GM18508 (cell line): ENCODE measurements around the gene POLD2.

ENCODE experiments used
- ATAC-seq: cut with Tn5 transposase; IDR thresholded peaks from one replicate; pipeline ENCODE4 v1.9.1; 2021; ENCODE audit warnings: moderate number of reproducible peaks; ENCODE audit not compliant: insufficient read depth, unreplicated experiment

Gene POLD2

DNA sequence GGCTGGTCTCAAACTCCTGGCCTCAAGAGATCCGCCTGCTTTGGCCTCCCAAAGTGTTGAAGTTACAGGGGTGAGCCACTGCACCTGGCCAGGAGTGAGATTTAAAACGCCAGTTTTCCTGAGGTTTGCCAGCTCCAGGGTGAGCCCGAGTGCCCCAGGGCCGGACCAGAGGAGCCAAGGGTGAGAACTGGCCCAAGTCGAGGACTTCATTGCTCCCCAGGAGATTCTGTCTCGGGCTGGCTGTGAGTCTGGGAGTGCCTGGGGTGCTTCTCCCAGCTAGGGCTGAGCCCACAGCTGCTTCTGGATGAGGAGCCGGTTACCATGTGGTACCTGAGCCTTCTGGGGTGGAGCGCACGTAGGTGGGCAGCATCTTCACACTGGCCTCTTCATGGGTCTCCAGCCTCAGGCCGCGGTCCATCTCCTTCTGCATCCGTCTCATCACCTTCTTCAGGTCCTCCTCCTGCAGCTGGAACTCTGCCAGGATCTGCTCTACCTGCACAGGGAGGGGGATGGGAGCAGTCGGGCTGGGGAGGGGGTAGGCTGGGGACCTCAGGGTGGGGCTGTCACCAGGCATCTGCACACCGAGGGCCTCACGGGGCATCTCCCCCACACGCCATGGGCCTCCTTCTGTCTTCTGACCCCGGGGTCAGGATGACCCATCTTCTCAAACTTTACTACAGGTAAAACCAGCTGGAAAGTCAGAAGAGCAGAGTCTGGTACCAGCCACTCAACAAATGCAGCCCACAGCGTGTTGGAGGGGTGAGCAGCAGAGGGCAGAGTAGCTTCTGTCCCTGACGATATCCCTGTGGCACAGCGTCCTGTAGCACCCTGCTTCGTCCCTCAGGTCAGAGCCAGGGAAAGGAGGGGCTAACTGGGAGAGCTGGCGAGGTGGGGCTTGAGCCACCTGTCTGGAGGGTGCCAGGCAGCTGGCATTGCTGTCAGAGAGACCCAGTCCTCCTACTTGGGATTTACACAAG, 29.9 kb upstream of the POLD2 start:
- ATAC-seq: no peak

DNA sequence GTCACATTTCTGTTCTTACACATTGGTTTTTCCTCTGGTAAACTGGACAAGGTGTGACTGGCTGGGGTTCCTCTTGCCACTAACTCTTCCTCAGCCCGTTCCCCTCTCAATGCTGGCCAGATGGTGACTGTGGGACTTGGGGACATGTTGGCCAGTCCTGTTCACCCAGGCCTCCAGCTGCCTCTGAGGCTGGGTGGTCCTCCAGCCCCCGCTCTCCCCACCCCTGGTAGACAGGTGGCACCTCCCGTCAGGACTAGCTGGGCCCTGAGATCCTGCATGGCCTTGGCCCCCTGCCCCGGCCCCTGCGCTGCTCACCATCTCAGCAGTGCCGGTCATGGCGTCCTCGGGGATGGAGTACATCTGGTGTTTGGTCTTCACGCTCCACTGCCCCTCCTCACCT, 28.6 kb upstream of the POLD2 start:
- ATAC-seq: no peak

DNA sequence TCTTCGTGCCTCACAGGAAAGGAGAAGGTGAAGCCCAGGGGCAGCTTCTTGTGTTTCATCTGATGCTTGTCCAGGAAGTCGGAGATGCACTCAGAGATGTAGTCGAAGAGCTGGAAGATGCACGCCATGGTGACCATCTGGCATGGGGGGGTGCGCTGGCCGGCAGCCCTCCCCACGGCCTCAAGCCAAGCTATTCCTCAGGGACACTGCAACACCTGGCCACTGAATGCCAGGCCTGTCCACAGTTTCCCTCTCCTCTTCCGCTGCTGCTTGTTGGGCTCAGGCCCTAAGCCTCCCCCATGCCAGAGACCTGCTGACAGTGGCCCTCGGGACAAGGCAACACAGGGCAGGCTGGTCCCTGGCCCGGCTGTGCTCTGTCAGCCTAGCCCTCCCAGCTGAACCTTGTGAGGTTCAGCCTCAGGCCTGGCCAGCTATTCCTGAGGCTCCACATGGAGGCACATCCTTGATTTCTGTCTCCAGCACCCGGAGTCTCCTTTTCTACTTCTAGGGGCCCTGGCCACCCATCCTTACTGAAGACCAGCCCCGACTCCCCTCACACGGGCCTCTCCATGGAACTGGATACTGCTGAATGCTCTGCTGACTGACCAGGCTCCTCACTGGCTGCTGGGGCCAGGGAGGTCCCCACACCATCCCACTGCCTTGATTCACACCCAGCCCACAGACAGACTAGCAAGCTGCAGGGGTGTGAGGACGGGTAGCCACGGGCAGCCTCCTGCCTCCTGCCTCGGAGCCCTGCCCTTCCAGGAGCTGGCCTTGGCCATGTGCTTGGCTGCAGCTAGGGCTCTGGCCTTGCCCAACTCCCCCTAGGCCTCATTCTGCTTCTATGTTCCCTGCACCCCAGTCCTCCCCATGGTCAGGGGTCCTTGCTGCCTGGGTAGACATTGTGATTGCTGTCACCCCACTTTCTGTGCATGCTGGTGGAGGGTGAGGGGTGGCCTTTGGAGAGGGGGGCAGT, 27.9 kb upstream of the POLD2 start:
- no peak for ATAC-seq

DNA sequence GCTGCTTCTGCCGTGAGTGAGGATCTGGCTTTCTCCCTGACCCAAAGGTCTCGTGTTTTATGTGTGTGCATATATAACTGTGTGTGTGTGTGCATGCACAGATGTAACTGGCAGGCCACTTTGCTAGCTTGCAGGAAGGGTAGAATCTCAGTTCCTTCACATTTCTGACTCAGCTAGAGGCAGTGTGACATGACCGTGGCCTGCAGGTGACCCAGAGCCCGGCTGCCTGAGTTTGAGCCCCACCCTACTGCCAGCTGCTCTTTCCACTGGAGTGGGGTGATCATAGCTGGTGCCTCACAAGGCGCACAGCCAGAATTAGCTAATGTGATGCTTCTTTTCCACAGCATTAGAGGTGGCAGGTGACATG, 27.1 kb upstream of the POLD2 start:
- ATAC-seq: no peak

DNA sequence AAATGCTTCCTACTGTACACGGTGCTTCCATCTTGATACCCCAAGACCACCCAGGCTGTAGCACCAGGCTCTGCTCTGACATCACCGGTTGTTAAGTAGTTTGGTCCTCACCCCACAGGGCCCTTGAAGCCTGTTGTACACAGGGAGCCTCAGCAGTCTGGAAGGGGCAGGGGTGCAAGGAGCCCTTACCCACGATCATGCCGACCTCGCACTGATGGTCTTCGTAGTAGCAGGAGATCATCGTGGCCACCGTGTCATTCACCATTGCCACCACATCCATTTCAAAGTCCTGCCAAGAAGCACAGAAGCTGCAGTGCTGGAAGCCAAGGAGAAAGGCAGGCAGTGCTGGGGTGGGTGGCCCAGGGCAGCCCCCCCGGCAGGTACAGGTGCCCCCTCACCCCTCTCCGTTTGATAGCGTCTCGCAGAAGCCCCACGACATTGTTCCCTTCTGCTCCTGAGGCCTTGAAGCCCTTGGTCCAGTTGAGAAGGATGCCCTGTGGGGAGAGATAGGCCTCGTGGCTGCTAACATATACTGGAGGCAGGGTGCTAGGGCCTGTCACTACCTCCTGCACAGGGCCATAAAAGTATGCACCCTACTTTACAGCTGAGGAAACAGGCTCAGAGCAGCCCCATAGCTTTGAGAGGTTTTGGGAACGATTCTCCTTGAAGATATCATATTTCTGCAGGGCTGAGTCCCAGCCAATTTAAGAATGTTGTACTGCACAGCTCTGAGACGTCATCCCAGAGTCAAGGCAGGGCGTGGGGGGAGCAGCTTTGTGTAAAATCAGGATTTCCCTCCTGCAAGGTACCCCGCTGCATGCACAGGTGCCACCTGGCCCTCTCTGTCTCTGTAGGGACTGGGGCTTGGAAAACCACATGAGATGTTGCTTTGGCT, 26.5 kb upstream of the POLD2 start:
- no peak for ATAC-seq

DNA sequence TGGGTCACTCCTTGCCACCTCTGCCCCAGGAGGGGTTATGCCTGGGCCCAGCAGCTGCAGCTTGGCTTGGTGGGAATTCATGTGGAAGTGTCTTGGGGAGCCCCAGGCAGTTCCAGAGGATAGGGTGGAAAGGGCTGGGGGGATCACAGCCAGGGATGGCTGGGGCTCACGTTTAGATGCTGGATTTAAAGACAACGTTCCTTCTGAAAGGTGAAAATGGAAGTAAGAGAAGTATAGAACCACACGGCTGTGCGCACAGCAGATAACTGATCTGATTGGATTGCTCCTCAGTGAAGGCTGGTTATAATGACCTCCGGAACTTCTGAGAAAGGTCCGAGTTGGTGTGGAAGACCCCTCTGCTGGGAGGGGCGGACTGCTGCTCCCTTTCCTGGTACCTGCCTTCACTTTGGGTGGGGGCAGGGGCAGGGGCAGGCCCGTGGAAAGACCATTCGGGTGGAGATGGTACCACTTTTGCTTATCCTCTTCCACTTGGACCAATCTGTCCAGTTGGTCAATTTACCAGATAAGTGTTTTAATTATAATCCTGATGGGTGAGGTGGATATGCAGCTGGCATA, 25.7 kb upstream of the POLD2 start:
- no peak for ATAC-seq

DNA sequence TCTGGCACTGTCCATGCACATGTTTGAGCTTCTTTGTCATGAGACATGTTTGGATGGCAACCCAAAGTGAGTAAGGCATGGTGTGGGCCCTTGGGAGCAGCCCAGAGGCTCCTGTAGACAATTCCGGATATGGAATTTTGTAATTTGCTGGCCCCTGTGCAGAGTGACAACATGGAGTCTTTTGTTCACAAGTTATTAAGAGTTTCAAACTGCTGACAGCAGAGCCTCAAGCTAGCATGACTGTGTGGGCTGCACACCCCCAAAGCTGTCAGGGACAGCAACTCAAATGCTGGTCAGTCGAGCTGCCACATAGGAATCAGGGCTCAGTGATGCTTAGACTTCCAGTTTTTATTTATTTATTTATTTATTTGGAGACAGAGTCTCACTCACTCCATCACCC, 24.8 kb upstream of the POLD2 start:
- no peak for ATAC-seq

DNA sequence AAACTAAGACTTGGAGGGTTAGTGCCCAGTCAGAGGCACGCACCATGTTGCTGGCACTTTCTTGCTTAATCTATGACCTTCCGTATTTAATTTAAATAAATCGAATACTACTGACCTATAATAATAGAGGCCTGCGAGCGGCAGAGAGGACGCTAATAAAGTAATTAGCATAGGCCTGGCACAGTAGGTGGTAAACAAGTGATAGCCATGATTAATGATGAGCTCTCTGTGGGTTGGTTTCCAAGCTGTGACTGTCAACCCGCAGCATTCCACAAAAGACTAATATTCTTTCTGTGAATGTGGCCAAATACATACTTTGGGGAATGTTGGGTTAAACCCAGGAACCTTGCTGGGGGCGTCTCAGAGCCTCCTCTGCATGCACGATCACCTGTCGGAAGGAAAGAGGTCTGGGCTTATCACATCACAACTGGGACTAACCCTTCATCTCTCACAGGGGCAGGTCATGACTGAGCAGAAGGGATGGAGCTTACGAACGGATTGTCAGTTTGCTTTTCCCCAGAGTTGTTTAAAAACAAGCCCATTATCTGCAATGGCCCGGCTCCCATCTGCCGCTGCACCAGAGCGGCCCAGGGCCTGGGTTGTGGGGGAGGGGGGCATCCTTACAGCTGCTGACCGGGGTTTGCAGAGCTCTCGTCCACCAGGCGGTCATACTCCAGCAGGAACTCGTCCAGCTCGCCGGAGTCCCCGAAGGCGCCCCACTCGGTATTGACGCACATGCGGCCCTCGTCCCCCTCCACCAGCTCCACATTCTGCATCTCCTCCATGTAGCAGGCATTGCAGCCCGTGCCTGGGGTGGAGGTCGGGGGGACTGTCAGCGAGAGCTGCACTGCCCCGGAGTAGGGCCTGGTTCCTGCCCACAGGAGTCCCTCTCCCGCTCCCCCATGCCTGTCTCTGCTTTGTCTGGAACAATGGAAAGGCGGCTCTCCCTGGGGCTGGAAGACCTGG, 24.0 kb upstream of the POLD2 start:
- ATAC-seq: no peak

DNA sequence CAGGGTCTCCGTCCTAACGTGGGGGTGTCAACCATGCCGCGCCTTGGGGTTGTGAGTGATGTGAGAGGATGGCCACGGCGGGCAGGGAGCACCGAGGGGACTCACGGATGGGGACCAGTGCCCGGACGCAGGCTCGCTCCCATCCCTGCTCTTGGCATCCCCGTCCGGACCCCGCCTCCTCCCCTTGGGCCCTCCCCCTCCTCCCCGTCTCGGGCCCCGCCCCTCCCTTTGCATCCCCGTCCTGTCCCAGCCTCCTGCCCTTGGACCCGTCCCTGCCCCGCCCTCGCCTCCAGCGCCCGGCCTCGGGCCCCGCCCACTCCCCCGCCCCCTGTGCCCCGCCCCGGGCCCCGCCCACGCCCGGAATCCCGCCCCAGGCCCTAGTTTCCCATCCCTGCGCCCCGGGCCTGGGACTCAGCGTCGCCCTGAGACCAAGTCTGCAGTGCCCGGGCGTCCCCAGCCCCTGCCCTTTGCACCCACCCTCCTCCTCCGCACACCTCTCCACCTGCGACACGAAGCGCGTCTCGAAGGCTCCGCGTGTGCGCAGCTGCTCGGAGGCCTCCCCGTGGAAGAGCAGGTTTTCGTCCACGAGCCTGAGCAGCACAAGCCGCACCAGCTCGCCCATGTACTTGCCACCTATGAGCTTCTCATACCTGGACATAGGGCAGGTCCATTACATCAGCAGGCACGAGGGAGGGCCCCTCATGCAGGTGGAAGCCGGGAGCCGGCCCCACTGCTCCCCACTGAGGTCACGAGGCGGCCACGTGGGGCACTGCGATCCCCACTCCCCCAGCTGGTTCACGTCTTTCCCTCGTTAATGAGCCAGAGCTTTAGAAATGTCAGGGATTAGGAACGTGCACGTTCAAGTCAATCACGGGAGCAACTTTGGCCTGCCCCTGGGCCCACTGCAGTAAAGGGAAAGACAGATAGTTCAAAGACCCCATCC, 22.9 kb upstream of the POLD2 start:
- no peak for ATAC-seq

DNA sequence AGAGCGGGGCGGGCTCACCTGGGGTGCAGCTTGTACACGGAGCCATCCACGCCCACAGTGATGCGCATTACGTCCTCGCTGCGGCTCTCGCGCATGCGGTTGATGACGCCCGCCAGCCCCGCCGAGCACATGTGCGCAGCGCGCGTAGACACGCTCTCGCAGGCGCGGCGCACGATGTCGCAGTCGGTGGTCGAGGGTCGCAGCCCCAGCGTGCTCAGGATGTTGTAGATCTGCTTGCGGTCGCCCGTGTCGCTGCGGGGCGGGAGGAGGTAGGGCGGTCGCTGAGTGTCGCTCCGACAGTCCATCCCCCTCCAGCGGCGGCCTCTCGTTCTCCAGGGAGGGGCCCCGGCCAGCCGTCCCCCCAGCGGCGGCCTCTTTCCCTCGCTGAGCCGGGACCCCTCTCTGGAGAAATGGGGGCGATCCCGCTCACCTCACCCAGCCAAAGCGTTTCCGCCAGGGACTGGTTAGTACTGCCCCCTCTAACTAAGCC, 22.2 kb upstream of the POLD2 start:
- ATAC-seq: no peak

DNA sequence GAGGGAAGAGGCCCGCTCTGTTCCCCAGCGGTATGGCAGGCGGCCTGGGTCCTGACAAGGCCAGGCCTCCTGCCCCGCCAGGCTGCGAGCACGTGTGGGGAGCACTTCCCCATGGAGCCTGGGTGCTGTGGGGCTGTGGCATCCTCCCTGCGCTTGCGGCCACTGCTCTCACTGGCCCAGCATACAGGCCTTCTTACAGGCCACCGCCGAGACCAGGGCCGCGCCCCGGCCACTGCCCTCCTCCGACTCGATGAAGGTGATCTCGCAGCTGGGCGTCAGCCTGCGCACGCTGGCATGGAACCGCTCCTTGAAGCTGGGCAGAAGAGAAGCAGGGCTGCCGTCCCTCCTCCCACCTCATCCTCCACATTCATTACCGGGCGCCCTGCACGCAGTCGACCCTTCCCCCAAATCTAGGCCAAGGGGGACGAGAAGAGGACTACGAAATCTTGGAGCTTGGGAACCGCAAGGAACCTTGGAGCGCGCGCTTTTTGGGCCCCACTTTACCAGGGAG, 21.7 kb upstream of the POLD2 start:
- no peak for ATAC-seq

DNA sequence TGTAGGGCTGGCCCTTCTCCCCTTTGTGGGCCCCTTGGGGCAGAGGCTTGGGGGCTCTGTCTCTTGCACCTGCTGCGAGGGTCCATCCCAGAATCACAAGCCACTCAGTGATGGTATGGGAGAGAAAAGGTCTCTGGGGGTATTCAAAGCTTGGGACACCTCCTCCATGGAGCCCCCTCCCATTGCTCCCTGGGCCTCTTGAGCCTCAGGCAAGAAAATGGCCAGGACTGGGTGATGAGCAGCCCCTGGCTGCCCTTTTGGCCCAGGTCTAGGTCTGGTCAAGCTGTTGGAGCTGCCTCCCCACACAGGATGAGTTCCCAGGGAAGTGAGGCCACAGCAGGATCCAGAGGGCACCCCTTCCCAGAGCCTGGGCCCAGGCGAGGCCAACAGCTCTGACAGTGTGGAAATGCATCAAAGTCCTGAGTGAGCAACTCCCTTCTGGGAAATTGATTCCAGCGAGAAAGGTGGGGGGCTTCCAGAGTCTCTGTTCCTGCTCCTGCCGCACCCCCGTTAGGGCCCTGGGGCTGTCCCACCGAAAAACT, 21.1 kb upstream of the POLD2 start:
- no peak for ATAC-seq

DNA sequence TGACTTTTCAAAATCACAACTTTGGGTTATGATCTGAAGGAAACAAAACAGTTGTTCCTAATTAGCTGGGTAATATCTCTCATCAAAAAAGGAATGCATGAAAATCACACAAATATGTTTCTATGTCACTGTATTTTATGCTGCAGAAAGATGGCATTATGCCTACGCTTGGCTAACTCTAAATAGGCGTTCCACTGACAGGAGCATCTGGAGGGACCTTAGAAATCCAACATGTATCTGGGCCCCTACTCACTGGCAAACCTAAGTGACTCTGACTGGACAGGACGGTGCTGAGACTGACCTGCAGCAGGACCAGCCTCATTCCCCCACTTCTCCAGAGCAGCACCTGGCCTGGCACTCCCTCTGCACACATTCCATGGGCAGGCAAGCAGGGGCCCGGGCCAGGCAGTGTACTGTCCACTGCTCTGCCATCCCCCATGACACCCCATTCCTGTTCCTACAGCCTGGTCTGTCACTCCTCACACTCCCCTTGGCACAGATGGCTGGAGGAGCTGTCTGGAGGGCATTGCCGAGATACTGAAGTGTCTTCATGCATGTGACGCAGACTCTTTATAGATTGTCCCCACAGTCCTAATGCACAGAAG, 20.4 kb upstream of the POLD2 start:
- ATAC-seq: no peak

DNA sequence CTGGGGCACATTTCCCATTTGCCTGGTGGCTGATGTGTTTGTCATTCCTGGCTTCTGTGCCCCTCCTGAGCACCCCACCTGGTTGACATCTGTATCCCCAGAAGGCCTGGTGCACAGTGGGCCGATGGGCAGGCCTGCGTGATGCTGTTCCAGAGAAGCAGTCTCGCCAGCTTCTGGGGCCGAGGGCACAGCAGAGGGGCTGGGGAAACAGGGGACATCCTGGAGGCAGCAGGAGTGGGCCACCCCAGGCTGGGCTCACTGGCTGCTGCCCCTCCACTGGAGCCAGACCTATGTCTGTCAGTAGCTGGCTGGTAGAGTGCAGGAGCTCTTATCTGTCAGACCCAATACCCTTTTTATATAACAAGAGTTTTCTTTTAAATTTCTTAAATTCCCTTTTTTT, 18.7 kb upstream of the POLD2 start:
- ATAC-seq: no peak

DNA sequence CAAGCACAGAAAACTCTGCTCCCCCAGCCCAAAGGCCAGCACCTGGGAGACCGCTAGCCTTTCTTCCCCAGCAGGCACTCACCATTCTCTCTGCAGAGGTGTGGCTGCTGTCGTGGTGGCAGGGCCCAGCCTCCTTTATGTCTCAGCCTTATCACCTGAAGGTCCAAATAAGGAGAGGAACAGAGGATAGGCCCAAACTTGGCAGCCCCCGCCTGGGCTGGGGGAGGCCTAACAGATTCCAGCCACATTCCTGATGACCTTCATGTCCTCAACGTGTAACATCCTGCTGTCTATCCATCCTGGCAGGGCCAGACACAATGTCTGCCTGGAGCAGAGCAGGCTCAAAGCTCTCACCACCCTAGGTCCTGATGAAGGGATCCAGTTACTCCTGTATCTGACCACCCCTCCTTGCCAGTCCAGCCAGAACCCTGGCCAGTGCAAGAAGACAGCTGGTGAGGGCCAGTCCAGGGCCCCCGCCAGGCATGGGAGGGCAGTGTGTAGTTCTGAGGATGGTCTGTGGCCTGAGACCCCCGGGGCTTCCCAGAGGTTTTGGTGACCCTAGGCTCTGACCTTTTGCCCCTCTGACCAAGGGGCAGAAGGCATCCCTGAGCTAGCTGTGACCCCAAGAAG, 18.0 kb upstream of the POLD2 start, which contains the start of gene MYL7:
Gene MYL7, minus strand, starts transcription at position 112 of the 630 bp plus-strand sequence. Its CDS starts 27 bp downstream, at position 85.
- ATAC-seq: no peak

DNA sequence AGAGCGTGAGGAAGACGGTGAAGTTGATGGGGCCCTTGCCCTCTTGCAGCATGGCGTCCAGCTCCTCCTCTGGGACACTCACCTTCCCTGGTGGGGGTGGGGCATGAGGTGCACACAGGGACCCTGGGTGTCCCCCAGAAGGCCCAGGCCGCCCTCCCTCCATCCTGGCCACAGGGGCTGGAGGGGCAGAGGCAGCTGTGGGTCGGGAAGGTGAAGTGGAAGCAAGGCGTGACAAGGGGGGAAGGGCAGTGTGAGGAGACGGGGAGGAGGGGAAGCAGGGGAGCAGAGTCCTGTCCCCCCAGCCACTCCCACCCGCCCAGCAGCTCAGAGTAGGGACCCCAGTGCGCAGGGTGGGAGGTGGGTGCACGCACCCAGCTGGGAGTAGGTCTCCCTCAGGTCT, 17.0 kb upstream of the POLD2 start:
- ATAC-seq: no peak
